A673 (cell line): ENCODE results near the gene SMARCAL1. TPM values are rescaled to one million over a fixed set of nuclear protein-coding genes. Genes with fewer than 3 reads are reported as not detected.
A peak's percentile ranks its signal among the peaks of the same experiment; 100 is the strongest.

ENCODE experiments used
- BruUV-seq: library from RNA; stranded (reverse); fragments of 400-500 nt; replicated peaks from 2 replicates; lab custom pipeline; 2021; lab: Mats Ljungman, UMichigan
- CTCF ChIA-PET: fragments of 300-600 bp; sonication (Branson Sonifier 250); formaldehyde crosslinking; loops from one replicate; lab custom pipeline; 2022; ENCODE audit warnings: antibody characterized with exemption; lab: Charles Lee
- POLR2A ChIA-PET: fragments of 300-600 bp; sonication (Branson Sonifier 250); formaldehyde crosslinking; loops from one replicate; lab custom pipeline; 2022; ENCODE audit warnings: antibody characterized with exemption; ENCODE audit not compliant: low non-redundant PET; lab: Charles Lee
- DNase-seq: peaks from one replicate; pipeline ENCODE4 v3.0.0-alpha.2; 2015; ENCODE audit warnings: low spot score
- H3K27ac ChIP-seq: fragments of 200-600 bp; sonication (generic); 2 replicates; pipeline ENCODE4 v1.5.1; 2016; ENCODE audit warnings: mixed run types, low read depth, mild to moderate bottlenecking, mixed read lengths, antibody characterized with exemption, low read length; ENCODE audit not compliant: poor library complexity, severe bottlenecking
- H3K27me3 ChIP-seq: fragments of 200-600 bp; sonication (generic); replicated peaks from 2 replicates; pipeline ENCODE4 v1.6.1; 2017; ENCODE audit warnings: mixed run types, low read depth, mild to moderate bottlenecking, mixed read lengths, antibody characterized with exemption, low read length; ENCODE audit not compliant: insufficient read depth, poor library complexity
- H3K36me3 ChIP-seq: fragments of 200-600 bp; sonication (generic); 2 replicates; pipeline ENCODE4 v1.6.1; 2016; ENCODE audit warnings: mixed run types, mild to moderate bottlenecking, mixed read lengths, antibody characterized with exemption, low read length; ENCODE audit not compliant: insufficient read depth, poor library complexity, severe bottlenecking
- H3K4me1 ChIP-seq: fragments of 200-600 bp; sonication (generic); 2 replicates; pipeline ENCODE4 v1.6.1; 2017; ENCODE audit warnings: mixed run types, mild to moderate bottlenecking, mixed read lengths, antibody characterized with exemption, low read length; ENCODE audit not compliant: insufficient read depth, poor library complexity, severe bottlenecking
- H3K4me3 ChIP-seq: fragments of 200-600 bp; sonication (generic); 2 replicates; pipeline ENCODE4 v1.5.1; 2016; ENCODE audit warnings: low read depth, mixed run types, mild to moderate bottlenecking, mixed read lengths, low read length; ENCODE audit not compliant: poor library complexity, severe bottlenecking
- H3K9me3 ChIP-seq: fragments of 200-600 bp; sonication (generic); 2 replicates; pipeline ENCODE4 v1.6.1; 2016; ENCODE audit warnings: mixed run types, low read depth, mild to moderate bottlenecking, mixed read lengths, antibody characterized with exemption, low read length; ENCODE audit not compliant: poor library complexity, severe bottlenecking
- EZH2 ChIP-seq: fragments of 200-600 bp; sonication (generic); IDR thresholded peaks from 2 replicates; pipeline ENCODE4 v1.6.1; 2017; ENCODE audit warnings: borderline replicate concordance, low read depth, mild to moderate bottlenecking, mixed read lengths, antibody characterized with exemption, low read length; ENCODE audit not compliant: poor library complexity, severe bottlenecking
- intact Hi-C: fragments of 100-400 bp; cut with micrococcal nuclease; formaldehyde crosslinking; loops from one replicate; pipeline ENCODE4 v1.10.0; 2022; ENCODE audit not compliant: unreplicated experiment
- total RNA-seq: library from RNA; stranded (reverse); gene quantifications from 2 replicates; pipeline ENCODE4 v1.2.3, GENCODE V29; 2021
- TF ChIP-seq, protein P1 (sequence below): fragments of 300-800, 200-600 bp; sonication (generic); conservative IDR thresholded peaks from 2 replicates; pipeline ENCODE4 v1.5.1; 2017; ENCODE audit warnings: low read depth, mild to moderate bottlenecking, antibody characterized with exemption, low read length, moderate library complexity, mixed read lengths

Gene SMARCAL1
- total RNA-seq, 1 experiment from 2014 or later, result 20.7 TPM

- ChIA-PET CTCF (no interaction called here), POLR2A (no interaction called here)
- Histone ChIP-seq H3K4me3 (no peak overlapping the region), H3K36me3 (no peaks in the 10 kb centered on the region), H3K27ac (no peak overlapping the region), H3K9me3 (no peaks in the 10 kb centered on the region), H3K27me3 (no peaks in the 10 kb centered on the region), H3K4me1 (peaks cover 9% of the 10 kb centered on the region)
- no peak for TF ChIP-seq EZH2
- TF ChIP-seq, protein P1, sequence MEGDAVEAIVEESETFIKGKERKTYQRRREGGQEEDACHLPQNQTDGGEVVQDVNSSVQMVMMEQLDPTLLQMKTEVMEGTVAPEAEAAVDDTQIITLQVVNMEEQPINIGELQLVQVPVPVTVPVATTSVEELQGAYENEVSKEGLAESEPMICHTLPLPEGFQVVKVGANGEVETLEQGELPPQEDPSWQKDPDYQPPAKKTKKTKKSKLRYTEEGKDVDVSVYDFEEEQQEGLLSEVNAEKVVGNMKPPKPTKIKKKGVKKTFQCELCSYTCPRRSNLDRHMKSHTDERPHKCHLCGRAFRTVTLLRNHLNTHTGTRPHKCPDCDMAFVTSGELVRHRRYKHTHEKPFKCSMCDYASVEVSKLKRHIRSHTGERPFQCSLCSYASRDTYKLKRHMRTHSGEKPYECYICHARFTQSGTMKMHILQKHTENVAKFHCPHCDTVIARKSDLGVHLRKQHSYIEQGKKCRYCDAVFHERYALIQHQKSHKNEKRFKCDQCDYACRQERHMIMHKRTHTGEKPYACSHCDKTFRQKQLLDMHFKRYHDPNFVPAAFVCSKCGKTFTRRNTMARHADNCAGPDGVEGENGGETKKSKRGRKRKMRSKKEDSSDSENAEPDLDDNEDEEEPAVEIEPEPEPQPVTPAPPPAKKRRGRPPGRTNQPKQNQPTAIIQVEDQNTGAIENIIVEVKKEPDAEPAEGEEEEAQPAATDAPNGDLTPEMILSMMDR, result no peak
- intact Hi-C loops, result no loop called here
- DNase-seq, result no peak
- BruUV-seq, result no TSS peak
These were observed 114.7 kb downstream of the SMARCAL1 start for GRCh38 chr2:216526939-216527338.

DNA sequence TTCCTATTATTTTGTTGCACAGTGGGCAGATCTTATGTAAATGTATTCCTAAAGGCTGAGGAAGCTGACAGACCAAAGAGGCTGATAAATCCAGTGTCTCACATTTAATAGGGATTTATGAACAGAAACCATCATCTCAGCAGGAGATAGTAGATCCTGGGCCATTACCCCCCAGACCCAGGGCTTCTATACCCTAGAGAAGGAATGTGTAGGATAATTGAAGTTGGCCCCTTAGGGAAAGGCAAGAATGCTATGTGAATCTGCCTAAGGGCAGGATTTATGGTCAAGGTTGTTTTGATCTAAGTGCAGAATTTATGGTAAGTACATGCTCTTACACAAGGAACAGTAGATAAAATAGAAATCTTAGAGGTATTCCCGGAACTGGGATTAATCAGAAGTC is 115.3 kb downstream of the SMARCAL1 start:
- TF ChIP-seq, protein P1, result no peak
- Histone ChIP-seq H3K9me3 (no peaks in the 10 kb centered on the region), H3K27me3 (no peaks in the 10 kb centered on the region), H3K4me1 (peaks cover 9% of the 10 kb centered on the region), H3K36me3 (no peaks in the 10 kb centered on the region), H3K27ac (no peak overlapping the region), H3K4me3 (no peak overlapping the region)
- POLR2A ChIA-PET, result no interaction called here
- BruUV-seq, result no TSS peak
- DNase-seq, result peak; percentile 78
- CTCF ChIA-PET, result no interaction called here
- intact Hi-C loops, result no loop called here

DNA sequence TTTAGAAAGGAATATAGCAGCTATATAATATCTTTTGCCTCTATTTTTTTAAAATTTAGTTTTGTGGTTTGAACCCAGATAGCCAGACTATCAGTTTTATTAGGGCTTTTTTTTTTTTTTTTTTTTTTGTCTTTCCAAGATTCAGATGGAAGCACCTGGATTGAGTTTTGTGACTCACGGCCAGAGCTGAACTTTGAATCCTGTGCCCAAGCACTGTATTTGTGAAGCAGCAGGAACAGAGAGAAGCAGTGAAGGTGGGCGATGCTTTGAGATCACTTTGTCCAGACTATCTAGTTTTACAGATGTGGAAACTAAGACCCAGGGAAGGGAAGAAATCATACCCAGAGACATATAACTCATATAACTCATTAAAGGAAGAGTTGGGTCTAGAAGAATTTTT is 120.3 kb downstream of the SMARCAL1 start:
- TF ChIP-seq, protein P1, result no peak
- TF ChIP-seq EZH2, result no peak
- DNase-seq, result no peak
- Histone ChIP-seq H3K4me3 (no peak overlapping the region), H3K9me3 (no peaks in the 10 kb centered on the region), H3K27me3 (no peaks in the 10 kb centered on the region), H3K27ac (no peak overlapping the region), H3K36me3 (no peaks in the 10 kb centered on the region), H3K4me1 (peaks cover 47% of the 10 kb centered on the region)
- intact Hi-C loops, result loop anchor here (1.0 kb wide), 1 partner anchor 30 kb away; no protein-coding TSS in a partner anchor
- no TSS peak for BruUV-seq
- POLR2A ChIA-PET, result interaction anchor here (0.7 kb wide), 1 partner anchor 35 kb away, joined by 4 read pairs; no protein-coding TSS in a partner anchor
- CTCF ChIA-PET, result interaction anchor here (0.7 kb wide), 1 partner anchor 102 kb away, joined by 4 read pairs; no protein-coding TSS in a partner anchor

Other genes with a start within 250 kb of the SMARCAL1 start
- 2.4 and 6.1 TPM in 2 replicates for gene MARCHF4, start 40.0 kb upstream of the SMARCAL1 start, total RNA-seq
- gene RPL37A, start 86.4 kb downstream of the SMARCAL1 start, total RNA-seq, result 2,455 and 2,535 TPM in 2 replicates
- gene IGFBP2, start 220.9 kb downstream of the SMARCAL1 start, total RNA-seq, result 614 and 767 TPM in 2 replicates